GM12878 (cell line): ENCODE results near the gene CCDC97. TPM values are rescaled to one million over a fixed set of nuclear protein-coding genes. Genes with fewer than 3 reads are reported as not detected.

Source experiments
- CEBPB ChIP-seq, 2 experiments: fragments of 150-350 bp in 1 of 2; IDR thresholded peaks; 2 replicates each; pipeline ENCODE4 v1.6.1; 2012 to 2014; ENCODE audit warnings: low read depth in 2 of 2, low read length in 2 of 2, borderline replicate concordance in 1 of 2, inconsistent platforms in 1 of 2
- CUX1 ChIP-seq: IDR thresholded peaks from 2 replicates; pipeline ENCODE4 v1.6.1; 2012; ENCODE audit warnings: improper control_type of control experiment, low read depth, low read length; ENCODE audit not compliant: insufficient replicate concordance
- EGR1 ChIP-seq, 2 experiments: IDR thresholded peaks; 1 replicate in 1 of 2; 2 replicates in 1 of 2; pipeline ENCODE4 v1.6.1; 2011 to 2012; ENCODE audit warnings: low read depth in 2 of 2, low read length in 2 of 2, borderline replicate concordance in 1 of 2, mild to moderate bottlenecking in 1 of 2, moderate library complexity in 1 of 2
- GATAD2B ChIP-seq: fragments of 450-650 bp; conservative IDR thresholded peaks from 2 replicates; pipeline ENCODE4 v1.6.1; 2017; ENCODE audit warnings: low read depth, mild to moderate bottlenecking, moderate library complexity
- HDAC6 ChIP-seq: fragments of 200-600 bp; sonication (generic); IDR thresholded peaks from one replicate; pipeline ENCODE4 v1.8.0; 2017; ENCODE audit warnings: antibody characterized with exemption; ENCODE audit not compliant: unreplicated experiment
- LARP7 ChIP-seq: fragments of 450-650 bp; IDR thresholded peaks from 2 replicates; pipeline ENCODE4 v1.6.1; 2017; ENCODE audit warnings: mild to moderate bottlenecking
- NBN ChIP-seq: fragments of 450-650 bp; IDR thresholded peaks from 2 replicates; pipeline ENCODE4 v1.6.1; 2016
- PML ChIP-seq: IDR thresholded peaks from 2 replicates; pipeline ENCODE4 v1.6.1; 2012; ENCODE audit warnings: low read length, inconsistent platforms
- SMAD5 ChIP-seq: IDR thresholded peaks from 2 replicates; pipeline ENCODE4 v1.6.1; 2016; ENCODE audit warnings: antibody characterized with exemption, low read depth
- SREBF2 ChIP-seq: IDR thresholded peaks from 2 replicates; pipeline ENCODE4 v1.6.1; 2012; ENCODE audit warnings: mild to moderate bottlenecking, low read length
- STAT1 ChIP-seq: fragments of 450-650 bp; conservative IDR thresholded peaks from 2 replicates; pipeline ENCODE4 v1.6.1; 2014; ENCODE audit warnings: antibody characterized with exemption, mild to moderate bottlenecking
- TARDBP ChIP-seq: IDR thresholded peaks from 2 replicates; pipeline ENCODE4 v1.6.1; 2016; ENCODE audit warnings: borderline replicate concordance
- ZBTB40 ChIP-seq: fragments of 450-650 bp; IDR thresholded peaks from 2 replicates; pipeline ENCODE4 v1.6.1; 2016; ENCODE audit warnings: mild to moderate bottlenecking, moderate library complexity, borderline replicate concordance
- polyA plus RNA-seq, 11 experiments: library from polyadenylated mRNA; depleted of rRNA in 4 of 11; unstranded in 6 of 11; stranded (reverse) in 5 of 11; fragments of >200 nt; fragmentation: Nextera tagmentation in 4 of 11; fragmentation: Illumina TruSeq in 1 of 11; extraction: Ambion mirVana in 4 of 11; extraction: Trizol in 1 of 11; gene quantifications; 1 replicate in 1 of 11; 2 replicates in 10 of 11; pipeline versions ENCODE4 v1.2.1 to v1.2.3, GENCODE V29; 2011 to 2016; ENCODE audit warnings: inconsistent platforms in 2 of 11, missing spikeins in 2 of 11, low read depth in 1 of 11
- total RNA-seq, 4 experiments: library from RNA; depleted of rRNA in 3 of 4; stranded (reverse); fragments of >200 nt in 3 of 4; fragmentation: Illumina TruSeq in 1 of 4; extraction: Trizol in 1 of 4; gene quantifications; 2 replicates each; pipeline versions ENCODE4 v1.2.1 to v1.2.3, GENCODE V29; 2013 to 2021
- TF ChIP-seq, protein P1 (sequence below): fragments of 450-650 bp; formaldehyde crosslinking; IDR thresholded peaks from 2 replicates; pipeline ENCODE4 v1.5.0; 2022; ENCODE audit warnings: mild to moderate bottlenecking, missing genetic modification characterization
- TF ChIP-seq, protein P2 (sequence below): IDR thresholded peaks from 2 replicates; pipeline ENCODE4 v1.6.1; 2011; ENCODE audit warnings: low read depth, low read length, improper control_type of control experiment, borderline replicate concordance

The CCDC97 gene
- total and polyA plus RNA-seq, 10 of the 15 experiments (the other 5 are each of a cell fraction or from before 2014, with no cell fraction given) = 1.8 to 34.1 (median 18.8) TPM

DNA sequence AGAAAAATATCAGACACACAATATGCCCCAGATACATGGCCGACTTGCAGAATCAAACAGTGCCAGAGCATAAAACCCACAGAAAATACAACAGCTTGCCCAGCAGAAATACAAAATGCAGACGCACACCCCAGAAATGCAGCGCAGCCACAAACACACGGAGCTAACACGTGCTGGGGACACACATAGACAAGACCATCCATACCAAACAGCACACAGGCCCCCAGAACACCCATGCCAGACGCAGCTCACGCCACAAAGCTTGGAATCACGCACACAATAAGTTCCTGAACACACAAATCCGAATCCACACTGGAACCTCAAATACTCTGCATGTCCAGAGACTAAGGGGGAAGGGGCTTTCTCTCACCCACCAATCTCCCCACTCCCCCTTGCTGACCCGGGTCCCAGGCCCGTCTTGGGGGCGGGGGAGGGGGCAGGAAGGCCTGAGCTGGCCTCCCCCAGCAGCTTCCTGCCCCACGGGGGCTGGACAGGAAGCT lies 17.2 kb downstream of the CCDC97 start (continued):
- TF ChIP-seq EGR1 (IDR thresholded peaks at IDR 0.05; ENCODE audit: borderline replicate concordance in 1 of 2, low read depth in 2 of 2, low read length in 2 of 2) (no peak; a peak in 1 of 3 replicates), HDAC6 (no peak), NBN (peak; percentile 46), CUX1 (no peak), TARDBP (no peak), STAT1 (no peak), LARP7 (0 out of 2 replicates have a peak, but pooled peaks have one; percentile 12), SMAD5 (peak; percentile 20; the same call in 1 of the 2 replicates), CEBPB (IDR thresholded peaks at IDR 0.05; ENCODE audit: borderline replicate concordance in 1 of 2, low read depth in 2 of 2, low read length in 2 of 2) (no peak), ZBTB40 (peak; percentile 79; the same call in 1 of the 2 replicates), GATAD2B (no peak), PML (no peak), SREBF2 (no peak)
- TF ChIP-seq, protein P1, sequence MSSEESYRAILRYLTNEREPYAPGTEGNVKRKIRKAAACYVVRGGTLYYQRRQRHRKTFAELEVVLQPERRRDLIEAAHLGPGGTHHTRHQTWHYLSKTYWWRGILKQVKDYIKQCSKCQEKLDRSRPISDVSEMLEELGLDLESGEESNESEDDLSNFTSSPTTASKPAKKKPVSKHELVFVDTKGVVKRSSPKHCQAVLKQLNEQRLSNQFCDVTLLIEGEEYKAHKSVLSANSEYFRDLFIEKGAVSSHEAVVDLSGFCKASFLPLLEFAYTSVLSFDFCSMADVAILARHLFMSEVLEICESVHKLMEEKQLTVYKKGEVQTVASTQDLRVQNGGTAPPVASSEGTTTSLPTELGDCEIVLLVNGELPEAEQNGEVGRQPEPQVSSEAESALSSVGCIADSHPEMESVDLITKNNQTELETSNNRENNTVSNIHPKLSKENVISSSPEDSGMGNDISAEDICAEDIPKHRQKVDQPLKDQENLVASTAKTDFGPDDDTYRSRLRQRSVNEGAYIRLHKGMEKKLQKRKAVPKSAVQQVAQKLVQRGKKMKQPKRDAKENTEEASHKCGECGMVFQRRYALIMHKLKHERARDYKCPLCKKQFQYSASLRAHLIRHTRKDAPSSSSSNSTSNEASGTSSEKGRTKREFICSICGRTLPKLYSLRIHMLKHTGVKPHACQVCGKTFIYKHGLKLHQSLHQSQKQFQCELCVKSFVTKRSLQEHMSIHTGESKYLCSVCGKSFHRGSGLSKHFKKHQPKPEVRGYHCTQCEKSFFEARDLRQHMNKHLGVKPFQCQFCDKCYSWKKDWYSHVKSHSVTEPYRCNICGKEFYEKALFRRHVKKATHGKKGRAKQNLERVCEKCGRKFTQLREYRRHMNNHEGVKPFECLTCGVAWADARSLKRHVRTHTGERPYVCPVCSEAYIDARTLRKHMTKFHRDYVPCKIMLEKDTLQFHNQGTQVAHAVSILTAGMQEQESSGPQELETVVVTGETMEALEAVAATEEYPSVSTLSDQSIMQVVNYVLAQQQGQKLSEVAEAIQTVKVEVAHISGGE (CRISPR knock-in tag) = 0 out of 2 replicates have a peak, but pooled peaks have one; percentile 12
- TF ChIP-seq, protein P2, sequence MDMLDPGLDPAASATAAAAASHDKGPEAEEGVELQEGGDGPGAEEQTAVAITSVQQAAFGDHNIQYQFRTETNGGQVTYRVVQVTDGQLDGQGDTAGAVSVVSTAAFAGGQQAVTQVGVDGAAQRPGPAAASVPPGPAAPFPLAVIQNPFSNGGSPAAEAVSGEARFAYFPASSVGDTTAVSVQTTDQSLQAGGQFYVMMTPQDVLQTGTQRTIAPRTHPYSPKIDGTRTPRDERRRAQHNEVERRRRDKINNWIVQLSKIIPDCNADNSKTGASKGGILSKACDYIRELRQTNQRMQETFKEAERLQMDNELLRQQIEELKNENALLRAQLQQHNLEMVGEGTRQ = no peak
